K562 (cell line): ENCODE data around the gene LIPN. TPM values are rescaled to one million over a fixed set of nuclear protein-coding genes. Genes with fewer than 3 reads are reported as not detected.

Source experiments
- ATAC-seq: fragments of 200-7000 bp; cut with Tn5 transposase; 3 replicates; pipeline ENCODE4 v1.9.1; 2020; ENCODE audit warnings: moderate library complexity
- BruUV-seq: library from RNA; stranded (reverse); fragments of 400-500 nt; replicated peaks from 2 replicates; lab custom pipeline; 2021; lab: Mats Ljungman, UMichigan
- CTCF ChIA-PET: fragments of 300-600 bp; formaldehyde crosslinking; extraction: SDS; loops from one replicate; lab custom pipeline; 2021; ENCODE audit warnings: low intra/inter-chr PET ratio; lab: Yijun Ruan, JAX
- POLR2A ChIA-PET: fragments of 300-600, 350-650 bp; sonication (Branson Sonifier 250); formaldehyde crosslinking; extraction: SDS; loops from one replicate; lab custom pipeline; 2021; ENCODE audit warnings: antibody characterized with exemption, inconsistent platforms; lab: Yijun Ruan, JAX
- DNase-seq, 4 experiments: peaks; one replicate each; pipeline versions ENCODE4 v3.0.0 to v3.0.0-alpha.2; 2011 to 2018; ENCODE audit warnings: low spot score in 3 of 4, mixed read lengths in 3 of 4; ENCODE audit errors: extremely low read depth in 1 of 4
- FAIRE-seq: peaks from 2 replicates; lab custom pipeline; 2011; peaks lifted over from hg19 to GRCh38; lab: Jason Lieb, UNC
- H2AFZ ChIP-seq: 2 replicates; pipeline ENCODE4 v1.6.0; 2011; ENCODE audit warnings: low read depth, low read length, control low read depth, inconsistent platforms
- H3K27ac ChIP-seq: fragments of 200-600 bp; 3 replicates; pipeline ENCODE4 v1.8.0; 2011; ENCODE audit warnings: low read depth, mild to moderate bottlenecking, control low read depth, inconsistent platforms, low read length, moderate library complexity, mixed read lengths; ENCODE audit errors: extremely low read depth
- H3K27me3 ChIP-seq, 2 experiments: fragments of 300-600 bp in 1 of 2; 2 replicates in 1 of 2; 3 replicates in 1 of 2; pipeline versions ENCODE4 v1.6.0 to v1.8.0; 2011; ENCODE audit warnings: inconsistent platforms in 2 of 2, low read length in 2 of 2, mild to moderate bottlenecking in 1 of 2, mixed read lengths in 1 of 2, moderate library complexity in 1 of 2; ENCODE audit not compliant: control insufficient read depth in 2 of 2, insufficient read depth in 2 of 2
- H3K36me3 ChIP-seq: fragments of 300-600 bp; 3 replicates; pipeline ENCODE4 v1.8.0; 2011; ENCODE audit warnings: mild to moderate bottlenecking, low read length, inconsistent platforms; ENCODE audit not compliant: control insufficient read depth, insufficient read depth
- H3K4me1 ChIP-seq, 2 experiments: fragments of 200-600 bp in 1 of 2; replicated peaks in 1 of 2; 2 replicates in 1 of 2; 3 replicates in 1 of 2; pipeline versions ENCODE4 v1.5.1 to v1.8.0; 2011; ENCODE audit warnings: inconsistent platforms in 2 of 2, low read length in 2 of 2, mild to moderate bottlenecking in 1 of 2, mixed read lengths in 1 of 2, moderate library complexity in 1 of 2; ENCODE audit not compliant: control insufficient read depth in 2 of 2, insufficient read depth in 2 of 2
- H3K4me2 ChIP-seq: 2 replicates; pipeline ENCODE4 v1.6.1; 2011; ENCODE audit warnings: low read length, control low read depth, inconsistent platforms, mixed read lengths; ENCODE audit not compliant: insufficient read depth
- H3K4me3 ChIP-seq: fragments of 200-600 bp; sonication (generic), shearing (Covaris generic); 2 replicates; pipeline ENCODE4 v1.5.1; 2016; ENCODE audit warnings: control low read depth, inconsistent platforms
- H3K79me2 ChIP-seq: fragments of 200-600 bp; 3 replicates; pipeline ENCODE4 v1.8.0; 2011; ENCODE audit warnings: low read length, inconsistent platforms; ENCODE audit not compliant: control insufficient read depth, insufficient read depth
- H3K9ac ChIP-seq, 2 experiments: 2 replicates each; pipeline versions ENCODE4 v1.6.0 to v1.6.1; 2011; ENCODE audit warnings: low read depth in 2 of 2, low read length in 2 of 2, control low read depth in 1 of 2, inconsistent platforms in 1 of 2, mild to moderate bottlenecking in 1 of 2, mixed read lengths in 1 of 2; ENCODE audit not compliant: insufficient read depth in 1 of 2
- H3K9me1 ChIP-seq: one replicate; pipeline ENCODE4 v1.6.0; 2011; ENCODE audit warnings: inconsistent platforms, mild to moderate bottlenecking, low read length, moderate library complexity; ENCODE audit not compliant: control insufficient read depth, insufficient read depth
- H3K9me3 ChIP-seq: replicated peaks from 2 replicates; pipeline ENCODE4 v1.5.1; 2011; ENCODE audit warnings: low read depth, low read length, inconsistent platforms; ENCODE audit not compliant: control insufficient read depth, insufficient read depth
- H4K20me1 ChIP-seq: replicated peaks from 2 replicates; pipeline ENCODE4 v1.6.1; 2011; ENCODE audit warnings: low read length, inconsistent platforms, mixed read lengths; ENCODE audit not compliant: control insufficient read depth, insufficient read depth
- FOXA1 ChIP-seq: fragments of 450-650 bp; IDR thresholded peaks from 2 replicates; pipeline ENCODE4 v1.6.1; 2016; ENCODE audit warnings: mild to moderate bottlenecking, borderline replicate concordance
- HNRNPK ChIP-seq: fragments of 200-400 bp; formaldehyde crosslinking; IDR thresholded peaks from one replicate; pipeline ENCODE4 v1.6.1; 2018; ENCODE audit warnings: mild to moderate bottlenecking, low read depth, low read length; ENCODE audit not compliant: poor library complexity, severe bottlenecking
- MBD2 ChIP-seq: sonication (generic); IDR thresholded peaks from 2 replicates; pipeline ENCODE4 v1.6.1; 2016; ENCODE audit warnings: low read depth, borderline replicate concordance
- PRDM10 ChIP-seq: fragments of 450-650 bp; IDR thresholded peaks from 2 replicates; pipeline ENCODE4 v1.6.1; 2018; ENCODE audit not compliant: partially characterized antibody
- PYGO2 ChIP-seq: fragments of 450-650 bp; IDR thresholded peaks from 2 replicates; pipeline ENCODE4 v1.6.1; 2016; ENCODE audit warnings: mild to moderate bottlenecking, missing genetic modification characterization, moderate library complexity, missing compliant biosample characterization
- RBM15 ChIP-seq: fragments of 200-400 bp; formaldehyde crosslinking; IDR thresholded peaks from 2 replicates; pipeline ENCODE4 v1.6.1; 2018; ENCODE audit warnings: mild to moderate bottlenecking, low read length, moderate library complexity; ENCODE audit not compliant: insufficient read depth
- STAG1 ChIP-seq: sonication (generic); formaldehyde crosslinking; IDR thresholded peaks from 2 replicates; pipeline ENCODE4 v1.5.0; 2020; ENCODE audit warnings: missing genetic modification reagents, borderline replicate concordance
- ZFX ChIP-seq: sonication (generic); formaldehyde crosslinking; IDR thresholded peaks from 2 replicates; pipeline ENCODE4 v1.8.0; 2022; ENCODE audit warnings: mild to moderate bottlenecking, missing genetic modification reagents, moderate library complexity
- ZKSCAN1 ChIP-seq: fragments of 150-350 bp; IDR thresholded peaks from 2 replicates; pipeline ENCODE4 v1.6.1; 2016; ENCODE audit warnings: low read depth, low read length
- ZNF589 ChIP-seq: fragments of 200-800 bp; sonication (Bioruptor generic); IDR thresholded peaks from 2 replicates; pipeline ENCODE4 v1.6.1; 2016; ENCODE audit warnings: low read depth, missing genetic modification characterization, missing compliant biosample characterization
- ZNF668 ChIP-seq: fragments of 250-450 bp; sonication (Bioruptor Pico); IDR thresholded peaks from 2 replicates; pipeline ENCODE4 v1.8.0; 2022; ENCODE audit warnings: mild to moderate bottlenecking, inconsistent platforms
- ZSCAN32 ChIP-seq: fragments of 450-650 bp; formaldehyde crosslinking; IDR thresholded peaks from 2 replicates; pipeline ENCODE4 v1.4.0; 2020; ENCODE audit warnings: mild to moderate bottlenecking, moderate library complexity
- in situ Hi-C: fragments of 300-500 bp; cut with MboI; formaldehyde crosslinking; loops from 4 replicates; pipeline ENCODE4 v1.15.0; 2018; ENCODE audit warnings: inconsistent platforms, mixed read lengths
- intact Hi-C: fragments of 100-400 bp; cut with micrococcal nuclease; formaldehyde crosslinking; loops from 2 replicates; pipeline ENCODE4 v1.14.2; 2022
- polyA plus RNA-seq, 8 experiments: library from polyadenylated mRNA; depleted of rRNA in 4 of 8; stranded (reverse) in 5 of 8; unstranded in 3 of 8; fragments of >200 nt; fragmentation: Nextera tagmentation in 2 of 8; fragmentation: Illumina TruSeq in 1 of 8; extraction: Ambion mirVana in 2 of 8; extraction: Trizol in 1 of 8; gene quantifications; 2 replicates each; pipeline versions ENCODE4 v1.2.1 to v1.2.3, GENCODE V29; 2011 to 2014; ENCODE audit warnings: inconsistent platforms in 1 of 8, missing spikeins in 1 of 8
- total RNA-seq, 7 experiments: library from RNA; depleted of rRNA in 6 of 7; stranded (reverse); fragments of >200 nt in 6 of 7; fragmentation: Illumina TruSeq in 2 of 7; extraction: Trizol in 2 of 7; gene quantifications; 2 replicates each; pipeline versions ENCODE4 v1.2.1 to v1.2.3, GENCODE V29; 2011 to 2021; ENCODE audit warnings: low replicate concordance in 1 of 7
- TF ChIP-seq, protein P1 (sequence below): IDR thresholded peaks from 2 replicates; pipeline ENCODE4 v1.6.1; 2011; ENCODE audit not compliant: insufficient read length; ENCODE audit errors: extremely low read depth
- TF ChIP-seq, protein P2 (sequence below): fragments of 250-450 bp; sonication (Bioruptor Pico); IDR thresholded peaks from 2 replicates; pipeline ENCODE4 v1.4.0; 2020; ENCODE audit warnings: mild to moderate bottlenecking, moderate library complexity, borderline replicate concordance
- TF ChIP-seq, protein P3 (sequence below): fragments of 450-650 bp; formaldehyde crosslinking; IDR thresholded peaks from 2 replicates; pipeline ENCODE4 v1.4.0; 2020; ENCODE audit warnings: mild to moderate bottlenecking, mixed read lengths

The LIPN gene
- total and polyA plus RNA-seq, 9 of the 15 experiments (the other 6 are each of a cell fraction or from before 2014, with no cell fraction given): not detected

GRCh38 chr10:88754287-88754686 is 5.5 kb upstream of the LIPN start:
- H3K4me3 ChIP-seq: no peak overlapping the region
- no peaks in the 10 kb centered on the region for H3K9me1 ChIP-seq
- H3K27me3 ChIP-seq: no peaks in the 10 kb centered on the region
- DNase-seq (no peak), FAIRE-seq (no peak), ATAC-seq (no peak)
- no peaks in the 10 kb centered on the region for H3K4me1 ChIP-seq
- ChIA-PET POLR2A (no interaction called here), CTCF (no interaction called here)
- H3K9ac ChIP-seq: no peak overlapping the region
- H3K27ac ChIP-seq: no peak overlapping the region
- H3K9me3 ChIP-seq: no peaks in the 10 kb centered on the region
- intact Hi-C loops: no loop called here
- in situ Hi-C loops: no loop called here
- H2AFZ ChIP-seq: no peak overlapping the region
- no peak overlapping the region for H3K4me2 ChIP-seq
- no peaks in the 10 kb centered on the region for H4K20me1 ChIP-seq
- H3K79me2 ChIP-seq: no peaks in the 10 kb centered on the region
- H3K36me3 ChIP-seq: no peaks in the 10 kb centered on the region
- no TSS peak for BruUV-seq
- TF ChIP-seq PYGO2 (no peak), FOXA1 (no peak), ZKSCAN1 (no peak), PRDM10 (no peak), ZNF668 (CRISPR knock-in tag) (no peak), ZSCAN32 (CRISPR knock-in tag) (no peak), ZNF589 (CRISPR knock-in tag) (no peak), MBD2 (no peak), HNRNPK (no peak), STAG1 (CRISPR knock-in tag) (no peak), ZFX (CRISPR knock-in tag) (no peak), RBM15 (no peak)
- TF ChIP-seq, protein P1, sequence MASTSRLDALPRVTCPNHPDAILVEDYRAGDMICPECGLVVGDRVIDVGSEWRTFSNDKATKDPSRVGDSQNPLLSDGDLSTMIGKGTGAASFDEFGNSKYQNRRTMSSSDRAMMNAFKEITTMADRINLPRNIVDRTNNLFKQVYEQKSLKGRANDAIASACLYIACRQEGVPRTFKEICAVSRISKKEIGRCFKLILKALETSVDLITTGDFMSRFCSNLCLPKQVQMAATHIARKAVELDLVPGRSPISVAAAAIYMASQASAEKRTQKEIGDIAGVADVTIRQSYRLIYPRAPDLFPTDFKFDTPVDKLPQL: no peak
- TF ChIP-seq, protein P2, sequence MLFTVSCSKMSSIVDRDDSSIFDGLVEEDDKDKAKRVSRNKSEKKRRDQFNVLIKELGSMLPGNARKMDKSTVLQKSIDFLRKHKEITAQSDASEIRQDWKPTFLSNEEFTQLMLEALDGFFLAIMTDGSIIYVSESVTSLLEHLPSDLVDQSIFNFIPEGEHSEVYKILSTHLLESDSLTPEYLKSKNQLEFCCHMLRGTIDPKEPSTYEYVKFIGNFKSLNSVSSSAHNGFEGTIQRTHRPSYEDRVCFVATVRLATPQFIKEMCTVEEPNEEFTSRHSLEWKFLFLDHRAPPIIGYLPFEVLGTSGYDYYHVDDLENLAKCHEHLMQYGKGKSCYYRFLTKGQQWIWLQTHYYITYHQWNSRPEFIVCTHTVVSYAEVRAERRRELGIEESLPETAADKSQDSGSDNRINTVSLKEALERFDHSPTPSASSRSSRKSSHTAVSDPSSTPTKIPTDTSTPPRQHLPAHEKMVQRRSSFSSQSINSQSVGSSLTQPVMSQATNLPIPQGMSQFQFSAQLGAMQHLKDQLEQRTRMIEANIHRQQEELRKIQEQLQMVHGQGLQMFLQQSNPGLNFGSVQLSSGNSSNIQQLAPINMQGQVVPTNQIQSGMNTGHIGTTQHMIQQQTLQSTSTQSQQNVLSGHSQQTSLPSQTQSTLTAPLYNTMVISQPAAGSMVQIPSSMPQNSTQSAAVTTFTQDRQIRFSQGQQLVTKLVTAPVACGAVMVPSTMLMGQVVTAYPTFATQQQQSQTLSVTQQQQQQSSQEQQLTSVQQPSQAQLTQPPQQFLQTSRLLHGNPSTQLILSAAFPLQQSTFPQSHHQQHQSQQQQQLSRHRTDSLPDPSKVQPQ (CRISPR knock-in tag): no peak
- TF ChIP-seq, protein P3, sequence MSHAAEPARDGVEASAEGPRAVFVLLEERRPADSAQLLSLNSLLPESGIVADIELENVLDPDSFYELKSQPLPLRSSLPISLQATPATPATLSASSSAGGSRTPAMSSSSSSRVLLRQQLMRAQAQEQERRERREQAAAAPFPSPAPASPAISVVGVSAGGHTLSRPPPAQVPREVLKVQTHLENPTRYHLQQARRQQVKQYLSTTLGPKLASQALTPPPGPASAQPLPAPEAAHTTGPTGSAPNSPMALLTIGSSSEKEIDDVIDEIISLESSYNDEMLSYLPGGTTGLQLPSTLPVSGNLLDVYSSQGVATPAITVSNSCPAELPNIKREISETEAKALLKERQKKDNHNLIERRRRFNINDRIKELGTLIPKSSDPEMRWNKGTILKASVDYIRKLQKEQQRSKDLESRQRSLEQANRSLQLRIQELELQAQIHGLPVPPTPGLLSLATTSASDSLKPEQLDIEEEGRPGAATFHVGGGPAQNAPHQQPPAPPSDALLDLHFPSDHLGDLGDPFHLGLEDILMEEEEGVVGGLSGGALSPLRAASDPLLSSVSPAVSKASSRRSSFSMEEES (CRISPR knock-in tag): no peak
